Heart left ventricle (tissue), 16 donors: ENCODE results near the gene NCKIPSD. TPM values are rescaled to one million over a fixed set of nuclear protein-coding genes. Genes with fewer than 3 reads are reported as not detected.

Experiments used
- ATAC-seq, 4 donors: fragments of 200-7000 bp; cut with Tn5 transposase; one replicate each; pipeline ENCODE4 v1.9.1; 2020 to 2022; ENCODE audit warnings: moderate library complexity in 4 of 4, mild to moderate bottlenecking in 3 of 4, moderate number of reproducible peaks in 1 of 4
- DNase-seq, 5 donors: peaks; one replicate each; pipeline ENCODE4 v3.0.0-alpha.2; 2020
- H3K27ac ChIP-seq, 12 donors: fragments of 200-600 bp; sonication (generic) in 4 of 12; one replicate each; pipeline versions ENCODE4 v1.5.0 to v1.8.0; 2016 to 2022; ENCODE audit warnings: mild to moderate bottlenecking in 2 of 12
- H3K27me3 ChIP-seq, 9 donors: fragments of 200-600 bp; sonication (generic) in 2 of 9; one replicate each; pipeline versions ENCODE4 v1.5.1 to v1.8.0; 2016 to 2022; ENCODE audit warnings: mild to moderate bottlenecking in 3 of 9
- H3K36me3 ChIP-seq, 9 donors: fragments of 200-600 bp; sonication (generic) in 2 of 9; one replicate each; pipeline versions ENCODE4 v1.5.0 to v1.8.0; 2018 to 2022; ENCODE audit warnings: mild to moderate bottlenecking in 2 of 9
- H3K4me1 ChIP-seq, 12 donors: fragments of 200-600 bp; sonication (generic) in 4 of 12; one replicate each; pipeline versions ENCODE4 v1.5.0 to v1.8.0; 2016 to 2022; ENCODE audit warnings: mild to moderate bottlenecking in 3 of 12
- H3K4me3 ChIP-seq, 12 donors: fragments of 200-600 bp; sonication (generic) in 4 of 12; one replicate each; pipeline versions ENCODE4 v1.5.0 to v1.8.0; 2017 to 2022; ENCODE audit warnings: mild to moderate bottlenecking in 9 of 12, moderate library complexity in 4 of 12
- H3K9me3 ChIP-seq, 12 donors: fragments of 200-600 bp; sonication (generic) in 4 of 12; one replicate each; pipeline versions ENCODE4 v1.5.0 to v1.8.0; 2016 to 2022; ENCODE audit warnings: mild to moderate bottlenecking in 1 of 12
- CTCF ChIP-seq, 12 donors: fragments of 200-600 bp; sonication (generic) in 4 of 12; IDR thresholded peaks; one replicate each; pipeline versions ENCODE4 v1.5.0 to v1.8.0; 2018 to 2022; ENCODE audit warnings: antibody characterized with exemption in 12 of 12, mild to moderate bottlenecking in 5 of 12
- POLR2A ChIP-seq, 2 donors: fragments of 450-650 bp; IDR thresholded peaks; one replicate each; pipeline ENCODE4 v1.6.1; 2017; ENCODE audit warnings: antibody characterized with exemption in 2 of 2, mild to moderate bottlenecking in 2 of 2, moderate library complexity in 2 of 2
- WGBS, 4 donors: extraction: QIAGEN DNeasy Blood & Tissue Kit in 2 of 4; methylation state at CpG; one replicate each; pipeline versions ENCODE4 v1.1.5 to v1.1.7; 2013 to 2018; 5-methylcytosine and 5-hydroxymethylcytosine counted together
- intact Hi-C, 10 donors: fragments of 100-400 bp; cut with DNase I; formaldehyde crosslinking; loops; one replicate each; pipeline versions ENCODE4 v1.11.1 to v1.14.2; 2022
- polyA plus RNA-seq, 2 donors: library from polyadenylated mRNA; stranded (reverse); fragments of 200-250 nt; gene quantifications; one replicate each; pipeline ENCODE4 v1.2.3, GENCODE V29; 2013
- total RNA-seq, 9 donors: library from RNA; depleted of rRNA in 2 of 9; stranded (reverse); fragments of >200 nt in 2 of 9; fragmentation: NEBNext Ultra II Directional in 3 of 9; extraction: Animal tissue kit (Norgen Biotek cat#: 25700) in 3 of 9; gene quantifications; one replicate each; pipeline versions ENCODE4 v1.1.0 to v1.2.4, GENCODE V29; 2016 to 2023
- donor health status: ischemic (EF 13 %, LVEDD 7.1; RV severe dilation, severe dysfunction).
- donor health status: healthy with polysubstance abuse.
- donor health status: DM: no; HTN: yes; CAD: no.
- donor health status: DM: no; HTN: no; CAD: no.
- donor health status: ischemic (EF 25% LVEDD 6.9; RV normal size, moderate dysfunction).
- donor health status: ischemic (EF 25% LVEDD 5.7; RV mildly dilated, moderate dysfunction).
- donor health status: healthy.
- donor health status: DM: yes; HTN: yes; CAD: no.
- donor health status: ischemic (EF 35%, LVEDD 5.7; RV mildly dilated, moderate dysfunction).
- donor health status: nonischemic (EF 11% LVEDD 7.7; RV severe dilation, severe dysfunction).
- donor health status: DM: yes; HTN: yes; CAD: no.
- donor health status: PGD.
- donor health status: ischemic (EF 29% LVEDD 5.4; RV normal size, mild dysfunction).
- donor health status: nonischemic (EF 23%, LVEDD 6.1; RV moderate dilation, normal function).

NCKIPSD gene
- total and polyA plus RNA-seq, 11 donors, result 9.8 to 47.6 (median 14.7) TPM

GRCh38 chr3:48690846-48691458 is 5.2 kb upstream of the NCKIPSD start:
- no peak overlapping the region for H3K27ac ChIP-seq
- H3K4me1 ChIP-seq, result peaks cover 5 to 53% (median 30%) of the 10 kb centered on the region in 12 donors
- DNase-seq (no peak), ATAC-seq (no peak)
- intact Hi-C loops, result no loop called here
- no peaks in the 10 kb centered on the region for H3K27me3 ChIP-seq
- no peak overlapping the region for H3K4me3 ChIP-seq
- 88 to 92% (median 90%) methylated on average over 2 of the region's 2 CpGs for WGBS, 4 donors
- H3K36me3 ChIP-seq, result peaks cover 5 to 86% (median 80%) of the 10 kb centered on the region in 9 donors
- TF ChIP-seq POLR2A (IDR thresholded peaks at IDR 0.05), result no peak
- TF ChIP-seq CTCF (IDR thresholded peaks at IDR 0.05), result no peak
- no peaks in the 10 kb centered on the region for H3K9me3 ChIP-seq

- ATAC-seq (no peak), DNase-seq (no peak)
- Histone ChIP-seq H3K27me3 (no peaks in the 10 kb centered on the region), H3K4me1 (peaks cover 6 to 42% (median 29%) of the 10 kb centered on the region in 12 donors), H3K36me3 (peaks cover 5 to 74% (median 72%) of the 10 kb centered on the region in 9 donors), H3K27ac (no peak overlapping the region), H3K9me3 (no peaks in the 10 kb centered on the region), H3K4me3 (no peak overlapping the region)
- TF ChIP-seq CTCF (IDR thresholded peaks at IDR 0.05), result no peak
- TF ChIP-seq POLR2A (IDR thresholded peaks at IDR 0.05), result no peak
- WGBS, 4 donors, result 68 to 85% (median 75%) methylated on average over 3 to 5 of the region's 5 CpGs
- intact Hi-C loops, result loop anchor here in 4 of 10 donors (5.0 to 10.0 kb wide), 4 partner anchors 48 to 242 kb away; partner anchors contain the start of genes ATRIP (in 1 of the 4) and PRKAR2A (in 1 of the 4)
Observed at GRCh38 chr3:48689384-48689783, 3.7 kb upstream of the NCKIPSD start.

GRCh38 chr3:48688737-48689075 is 3.0 kb upstream of the NCKIPSD start:
- Histone ChIP-seq H3K9me3 (no peaks in the 10 kb centered on the region), H3K4me1 (peaks cover 8 to 41% (median 31%) of the 10 kb centered on the region in 12 donors), H3K27me3 (no peaks in the 10 kb centered on the region), H3K36me3 (peaks cover 5 to 67% (median 65%) of the 10 kb centered on the region in 9 donors), H3K4me3 (no peak overlapping the region), H3K27ac (no peak overlapping the region)
- 40 to 93% (median 83%) methylated on average over 1 to 3 of the region's 3 CpGs for WGBS, 4 donors
- ATAC-seq (no peak), DNase-seq (no peak)
- TF ChIP-seq CTCF (IDR thresholded peaks at IDR 0.05) (no peak), POLR2A (IDR thresholded peaks at IDR 0.05) (no peak)
- intact Hi-C loops, result loop anchor here in 4 of 10 donors (5.0 to 10.0 kb wide), 4 partner anchors 49 to 241 kb away; partner anchors contain the start of genes ATRIP (in 1 of the 4) and PRKAR2A (in 1 of the 4)

- Histone ChIP-seq H3K27ac (no peak overlapping the region), H3K9me3 (no peaks in the 10 kb centered on the region), H3K4me3 (no peak overlapping the region), H3K27me3 (no peaks in the 10 kb centered on the region), H3K4me1 (peaks cover 8 to 41% (median 32%) of the 10 kb centered on the region in 12 donors), H3K36me3 (peaks cover 5 to 62% (median 60%) of the 10 kb centered on the region in 9 donors)
- ATAC-seq (no peak), DNase-seq (no peak)
- intact Hi-C loops, result loop anchor here in 4 of 10 donors (5.0 to 10.0 kb wide), 4 partner anchors 49 to 241 kb away; partner anchors contain the start of genes ATRIP (in 1 of the 4) and PRKAR2A (in 1 of the 4)
- TF ChIP-seq CTCF (IDR thresholded peaks at IDR 0.05) (no peak), POLR2A (IDR thresholded peaks at IDR 0.05) (no peak)
- 78 to 83% (median 80%) methylated on average over 13 to 18 of the region's 18 CpGs for WGBS, 4 donors
Observed at GRCh38 chr3:48688032-48688736, 2.5 kb upstream of the NCKIPSD start.
